Neural cell (in vitro differentiated cells): ENCODE results near the gene STX12. TPM values are rescaled to one million over a fixed set of nuclear protein-coding genes. Genes with fewer than 3 reads are reported as not detected.

Experiments
- H2AFZ ChIP-seq: fragments of 200-600, 300-800 bp; sonication (generic), shearing (Covaris generic); 2 replicates; pipeline ENCODE4 v1.6.0; 2014; ENCODE audit warnings: low read depth, mild to moderate bottlenecking, antibody characterized with exemption, low read length, moderate library complexity
- H3F3A ChIP-seq: fragments of 200-600 bp; shearing (Covaris generic); 2 replicates; pipeline ENCODE4 v1.6.1; 2016; ENCODE audit warnings: mild to moderate bottlenecking, moderate library complexity, mixed read lengths, antibody characterized with exemption, low read length; ENCODE audit not compliant: insufficient read depth, poor library complexity, severe bottlenecking
- H3K27ac ChIP-seq: fragments of 200-600, 300-800 bp; sonication (generic), shearing (Covaris generic); 2 replicates; pipeline ENCODE4 v1.5.1; 2014; ENCODE audit warnings: mild to moderate bottlenecking, low read length, moderate library complexity
- H3K27me3 ChIP-seq: fragments of 300-800, 200-600 bp; sonication (generic), shearing (Covaris generic); 2 replicates; pipeline ENCODE4 v1.6.0; 2014; ENCODE audit warnings: mild to moderate bottlenecking, low read depth, low read length, moderate library complexity; ENCODE audit not compliant: insufficient read depth
- H3K36me3 ChIP-seq: fragments of 300-800, 200-600 bp; sonication (generic), shearing (Covaris generic); 2 replicates; pipeline ENCODE4 v1.5.1; 2014; ENCODE audit warnings: mild to moderate bottlenecking, antibody characterized with exemption, low read length, moderate library complexity; ENCODE audit not compliant: insufficient read depth
- H3K4me2 ChIP-seq: fragments of 300-800, 200-600 bp; sonication (generic), shearing (Covaris generic); 2 replicates; pipeline ENCODE4 v1.6.0; 2014; ENCODE audit warnings: mild to moderate bottlenecking, low read length
- H3K4me3 ChIP-seq: fragments of 300-800, 200-600 bp; sonication (generic), shearing (Covaris generic); 2 replicates; pipeline ENCODE4 v1.5.1; 2014; ENCODE audit warnings: mild to moderate bottlenecking, low read length, moderate library complexity
- H3K79me2 ChIP-seq: fragments of 200-600 bp; shearing (Covaris generic); replicated peaks from 2 replicates; pipeline ENCODE4 v1.6.0; 2014; ENCODE audit warnings: mild to moderate bottlenecking, low read length, moderate library complexity; ENCODE audit not compliant: insufficient read depth
- H3K9ac ChIP-seq: fragments of 300-800, 200-600 bp; sonication (generic), shearing (Covaris generic); 2 replicates; pipeline ENCODE4 v1.6.1; 2016; ENCODE audit warnings: mild to moderate bottlenecking, low read length, mixed read lengths
- H3K9me2 ChIP-seq: fragments of 200-600 bp; shearing (Covaris generic); 2 replicates; pipeline ENCODE4 v1.6.1; 2016; ENCODE audit warnings: mild to moderate bottlenecking, low read length, mixed read lengths; ENCODE audit not compliant: insufficient read depth
- H3K9me3 ChIP-seq: fragments of 200-600, 300-800 bp; sonication (generic), shearing (Covaris generic); 2 replicates; pipeline ENCODE4 v1.6.1; 2016; ENCODE audit warnings: mild to moderate bottlenecking, mixed run types, low read length, moderate library complexity, mixed read lengths
- H4K20me1 ChIP-seq: fragments of 200-600 bp; shearing (Covaris generic); 2 replicates; pipeline ENCODE4 v1.6.1; 2016; ENCODE audit warnings: mild to moderate bottlenecking, mixed run types; ENCODE audit not compliant: insufficient read depth
- EP300 ChIP-seq: fragments of 450-650 bp; conservative IDR thresholded peaks from 2 replicates; pipeline ENCODE4 v1.6.1; 2014; ENCODE audit warnings: antibody characterized with exemption, mild to moderate bottlenecking, moderate library complexity; ENCODE audit not compliant: poor library complexity, severe bottlenecking
- EZH2 ChIP-seq: fragments of 200-600, 300-800 bp; shearing (Covaris generic), sonication (generic); IDR thresholded peaks from 2 replicates; pipeline ENCODE4 v1.6.1; 2014; ENCODE audit warnings: antibody characterized with exemption, low read length, borderline replicate concordance, mild to moderate bottlenecking; ENCODE audit not compliant: insufficient read depth, poor library complexity, severe bottlenecking
- MXI1 ChIP-seq: fragments of 450-650 bp; conservative IDR thresholded peaks from 2 replicates; pipeline ENCODE4 v1.6.1; 2014; ENCODE audit warnings: antibody characterized with exemption, mild to moderate bottlenecking; ENCODE audit not compliant: poor library complexity, severe bottlenecking
- POLR2AphosphoS5 ChIP-seq: IDR thresholded peaks from 2 replicates; pipeline ENCODE4 v1.6.1; 2012
- RAD21 ChIP-seq: fragments of 450-650 bp; conservative IDR thresholded peaks from 2 replicates; pipeline ENCODE4 v1.6.1; 2014; ENCODE audit warnings: antibody characterized with exemption, mild to moderate bottlenecking, moderate library complexity
- SMC3 ChIP-seq: fragments of 450-650 bp; conservative IDR thresholded peaks from 2 replicates; pipeline ENCODE4 v1.6.1; 2014; ENCODE audit warnings: antibody characterized with exemption, mild to moderate bottlenecking, moderate library complexity; ENCODE audit not compliant: poor library complexity
- TAF1 ChIP-seq: IDR thresholded peaks from 2 replicates; pipeline ENCODE4 v1.6.1; 2012; ENCODE audit warnings: low read depth
- polyA plus RNA-seq: library from polyadenylated mRNA; depleted of rRNA; stranded (reverse); fragments of >200 nt; gene quantifications from 2 replicates; pipeline ENCODE4 v1.2.3, GENCODE V29; 2014
- TF ChIP-seq, protein P1 (sequence below): IDR thresholded peaks from 2 replicates; pipeline ENCODE4 v1.6.1; 2012; ENCODE audit warnings: borderline replicate concordance
- TF ChIP-seq, protein P2 (sequence below): fragments of 450-650 bp; IDR thresholded peaks from 2 replicates; pipeline ENCODE4 v1.5.1; 2014; ENCODE audit warnings: antibody characterized with exemption, mild to moderate bottlenecking, moderate library complexity; ENCODE audit not compliant: poor library complexity, severe bottlenecking

Gene STX12
- polyA plus RNA-seq, 1 donor from 2014 or later: 171 TPM

DNA sequence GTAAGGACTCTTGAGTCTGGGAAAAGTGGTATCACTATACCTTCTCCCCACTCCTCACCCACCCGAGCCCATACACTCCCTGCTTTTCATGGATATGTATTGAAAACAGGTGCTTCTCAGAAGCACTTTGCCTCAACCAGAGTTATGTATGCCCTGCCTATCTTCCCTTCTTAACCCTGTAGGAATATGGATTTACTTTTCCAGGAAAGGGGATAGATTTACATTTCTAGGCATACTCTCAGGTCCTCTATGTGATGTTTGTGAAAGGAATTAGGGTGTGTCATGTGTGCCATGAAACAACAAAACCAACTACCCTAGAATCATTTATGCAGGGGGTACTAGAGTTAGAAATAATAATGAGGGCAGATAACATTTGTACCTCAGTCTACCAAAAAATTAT is 11.0 kb upstream of the STX12 start:
- Histone ChIP-seq H3F3A (no peaks in the 10 kb centered on the region), H3K27ac (no peak overlapping the region), H3K27me3 (no peaks in the 10 kb centered on the region), H3K9me3 (no peaks in the 10 kb centered on the region), H3K4me2 (no peak overlapping the region), H3K79me2 (no peaks in the 10 kb centered on the region), H2AFZ (no peak overlapping the region), H3K4me3 (no peak overlapping the region), H3K36me3 (no peaks in the 10 kb centered on the region), H3K9ac (no peak overlapping the region), H4K20me1 (no peaks in the 10 kb centered on the region), H3K9me2 (no peaks in the 10 kb centered on the region)
- TF ChIP-seq EZH2 (no peak), RAD21 (no peak), EP300 (no peak), SMC3 (no peak), POLR2AphosphoS5 (no peak), MXI1 (no peak), TAF1 (no peak)
- TF ChIP-seq, protein P1, sequence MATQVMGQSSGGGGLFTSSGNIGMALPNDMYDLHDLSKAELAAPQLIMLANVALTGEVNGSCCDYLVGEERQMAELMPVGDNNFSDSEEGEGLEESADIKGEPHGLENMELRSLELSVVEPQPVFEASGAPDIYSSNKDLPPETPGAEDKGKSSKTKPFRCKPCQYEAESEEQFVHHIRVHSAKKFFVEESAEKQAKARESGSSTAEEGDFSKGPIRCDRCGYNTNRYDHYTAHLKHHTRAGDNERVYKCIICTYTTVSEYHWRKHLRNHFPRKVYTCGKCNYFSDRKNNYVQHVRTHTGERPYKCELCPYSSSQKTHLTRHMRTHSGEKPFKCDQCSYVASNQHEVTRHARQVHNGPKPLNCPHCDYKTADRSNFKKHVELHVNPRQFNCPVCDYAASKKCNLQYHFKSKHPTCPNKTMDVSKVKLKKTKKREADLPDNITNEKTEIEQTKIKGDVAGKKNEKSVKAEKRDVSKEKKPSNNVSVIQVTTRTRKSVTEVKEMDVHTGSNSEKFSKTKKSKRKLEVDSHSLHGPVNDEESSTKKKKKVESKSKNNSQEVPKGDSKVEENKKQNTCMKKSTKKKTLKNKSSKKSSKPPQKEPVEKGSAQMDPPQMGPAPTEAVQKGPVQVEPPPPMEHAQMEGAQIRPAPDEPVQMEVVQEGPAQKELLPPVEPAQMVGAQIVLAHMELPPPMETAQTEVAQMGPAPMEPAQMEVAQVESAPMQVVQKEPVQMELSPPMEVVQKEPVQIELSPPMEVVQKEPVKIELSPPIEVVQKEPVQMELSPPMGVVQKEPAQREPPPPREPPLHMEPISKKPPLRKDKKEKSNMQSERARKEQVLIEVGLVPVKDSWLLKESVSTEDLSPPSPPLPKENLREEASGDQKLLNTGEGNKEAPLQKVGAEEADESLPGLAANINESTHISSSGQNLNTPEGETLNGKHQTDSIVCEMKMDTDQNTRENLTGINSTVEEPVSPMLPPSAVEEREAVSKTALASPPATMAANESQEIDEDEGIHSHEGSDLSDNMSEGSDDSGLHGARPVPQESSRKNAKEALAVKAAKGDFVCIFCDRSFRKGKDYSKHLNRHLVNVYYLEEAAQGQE: no peak
- TF ChIP-seq, protein P2, sequence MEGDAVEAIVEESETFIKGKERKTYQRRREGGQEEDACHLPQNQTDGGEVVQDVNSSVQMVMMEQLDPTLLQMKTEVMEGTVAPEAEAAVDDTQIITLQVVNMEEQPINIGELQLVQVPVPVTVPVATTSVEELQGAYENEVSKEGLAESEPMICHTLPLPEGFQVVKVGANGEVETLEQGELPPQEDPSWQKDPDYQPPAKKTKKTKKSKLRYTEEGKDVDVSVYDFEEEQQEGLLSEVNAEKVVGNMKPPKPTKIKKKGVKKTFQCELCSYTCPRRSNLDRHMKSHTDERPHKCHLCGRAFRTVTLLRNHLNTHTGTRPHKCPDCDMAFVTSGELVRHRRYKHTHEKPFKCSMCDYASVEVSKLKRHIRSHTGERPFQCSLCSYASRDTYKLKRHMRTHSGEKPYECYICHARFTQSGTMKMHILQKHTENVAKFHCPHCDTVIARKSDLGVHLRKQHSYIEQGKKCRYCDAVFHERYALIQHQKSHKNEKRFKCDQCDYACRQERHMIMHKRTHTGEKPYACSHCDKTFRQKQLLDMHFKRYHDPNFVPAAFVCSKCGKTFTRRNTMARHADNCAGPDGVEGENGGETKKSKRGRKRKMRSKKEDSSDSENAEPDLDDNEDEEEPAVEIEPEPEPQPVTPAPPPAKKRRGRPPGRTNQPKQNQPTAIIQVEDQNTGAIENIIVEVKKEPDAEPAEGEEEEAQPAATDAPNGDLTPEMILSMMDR: no peak

DNA sequence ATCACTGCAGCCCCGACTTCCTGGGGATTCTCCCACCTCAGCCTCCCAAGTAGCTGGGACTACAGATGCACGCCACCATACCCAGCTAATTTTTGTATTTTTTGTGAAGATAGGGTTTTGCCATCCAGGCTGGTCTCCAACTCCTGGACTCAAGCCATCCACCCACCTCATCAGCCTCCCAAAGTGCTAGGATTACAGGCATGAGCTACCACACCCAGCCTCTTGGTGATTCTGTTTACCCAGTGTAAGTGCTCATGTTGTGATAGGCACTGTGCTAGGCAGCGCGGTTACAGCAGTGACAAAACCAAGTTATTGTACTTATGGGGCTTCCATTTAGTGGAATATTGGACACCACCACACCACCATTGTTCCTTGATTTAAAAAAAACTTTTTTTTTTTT is 9.7 kb upstream of the STX12 start:
- Histone ChIP-seq H3K36me3 (no peaks in the 10 kb centered on the region), H3K9me2 (no peaks in the 10 kb centered on the region), H3K4me2 (no peak overlapping the region), H3K4me3 (no peak overlapping the region), H3K9me3 (no peaks in the 10 kb centered on the region), H3K27ac (no peak overlapping the region), H2AFZ (no peak overlapping the region), H3K27me3 (no peaks in the 10 kb centered on the region), H4K20me1 (no peaks in the 10 kb centered on the region), H3F3A (no peaks in the 10 kb centered on the region), H3K9ac (no peak overlapping the region), H3K79me2 (no peaks in the 10 kb centered on the region)
- TF ChIP-seq EZH2 (no peak), EP300 (no peak), POLR2AphosphoS5 (no peak), RAD21 (no peak), SMC3 (no peak), TAF1 (no peak), MXI1 (no peak)
- TF ChIP-seq, protein P2: no peak
- TF ChIP-seq, protein P1: no peak
